Uterine smooth muscle cell (primary cell): ENCODE measurements around the gene FFAR4. TPM values are rescaled to one million over a fixed set of nuclear protein-coding genes. Genes with fewer than 3 reads are reported as not detected.

ENCODE experiments used
- total RNA-seq: library from RNA; depleted of rRNA; stranded (reverse); fragments of >200 nt; gene quantifications from 2 replicates; pipeline ENCODE4 v1.2.3, GENCODE V29; 2014

The FFAR4 gene
- total RNA-seq, result not detected in 2 replicates

DNA sequence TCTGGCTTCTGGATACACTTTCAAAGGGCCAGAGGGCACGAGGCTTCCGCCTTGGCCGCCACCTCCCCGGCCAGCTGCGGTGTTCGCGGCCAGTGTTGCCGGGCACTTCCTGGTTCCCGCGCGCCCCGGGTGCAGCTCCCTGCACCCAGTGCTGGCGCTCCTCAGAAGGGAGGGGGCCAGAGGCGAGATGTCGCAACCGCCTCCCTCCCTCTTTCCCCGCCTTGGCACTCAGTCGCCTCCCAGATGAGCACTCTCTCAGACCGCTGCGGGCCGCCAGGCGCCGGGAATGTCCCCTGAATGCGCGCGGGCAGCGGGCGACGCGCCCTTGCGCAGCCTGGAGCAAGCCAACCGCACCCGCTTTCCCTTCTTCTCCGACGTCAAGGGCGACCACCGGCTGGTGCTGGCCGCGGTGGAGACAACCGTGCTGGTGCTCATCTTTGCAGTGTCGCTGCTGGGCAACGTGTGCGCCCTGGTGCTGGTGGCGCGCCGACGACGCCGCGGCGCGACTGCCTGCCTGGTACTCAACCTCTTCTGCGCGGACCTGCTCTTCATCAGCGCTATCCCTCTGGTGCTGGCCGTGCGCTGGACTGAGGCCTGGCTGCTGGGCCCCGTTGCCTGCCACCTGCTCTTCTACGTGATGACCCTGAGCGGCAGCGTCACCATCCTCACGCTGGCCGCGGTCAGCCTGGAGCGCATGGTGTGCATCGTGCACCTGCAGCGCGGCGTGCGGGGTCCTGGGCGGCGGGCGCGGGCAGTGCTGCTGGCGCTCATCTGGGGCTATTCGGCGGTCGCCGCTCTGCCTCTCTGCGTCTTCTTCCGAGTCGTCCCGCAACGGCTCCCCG lies at the start of gene FFAR4:
Gene FFAR4, plus strand, starts transcription at position 231 of the 842 bp plus-strand sequence. Its CDS starts 56 bp downstream, at position 287.

DNA sequence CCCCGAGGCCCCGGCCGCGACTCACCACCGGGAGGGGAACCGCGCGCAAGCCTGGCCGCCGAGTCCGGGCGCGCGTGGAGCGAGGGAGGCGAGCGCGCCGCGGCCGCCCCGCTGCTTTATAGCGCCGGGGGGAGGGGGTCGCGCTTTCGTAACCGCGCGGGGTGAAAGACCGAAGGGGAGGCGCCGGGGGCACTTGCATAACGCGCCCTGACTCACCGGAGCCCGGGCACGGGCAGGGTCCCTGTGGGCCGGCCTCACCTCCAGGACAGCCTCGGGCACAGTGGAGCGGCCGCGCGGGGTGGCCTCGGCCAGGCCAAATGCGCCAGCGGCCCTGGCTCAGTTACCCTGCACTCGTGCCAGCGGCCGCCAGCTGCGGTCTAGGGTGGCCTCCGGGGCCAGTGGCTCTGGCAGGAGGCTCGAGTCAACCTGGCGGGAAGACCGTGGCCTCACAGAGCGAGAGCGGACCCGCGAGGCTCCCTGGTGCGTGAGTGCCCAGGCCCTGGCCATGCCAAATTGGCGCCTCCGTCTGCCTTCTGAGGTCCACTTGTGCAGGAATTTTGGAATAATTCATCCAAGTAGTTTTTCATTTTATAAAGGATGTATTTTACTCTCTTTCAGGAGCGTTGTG lies 34.8 kb downstream of the FFAR4 start, which contains the start of gene RBP4:
Gene RBP4, minus strand, starts transcription at position 90 of the 628 bp plus-strand sequence. CDS start 207 bp downstream, outside the sequence.

GRCh38 chr10:93612311-93612710 lies 45.8 kb downstream of the FFAR4 start, which contains the start of gene PDE6C:
Gene PDE6C (plus strand): TSS chr10:93612537. CDS start chr10:93612726, 189 bp downstream.

Other genes starting within 250 kb of the FFAR4 start
- 250 and 346 TPM in 2 replicates for gene MYOF, start 84.3 kb upstream of the FFAR4 start, total RNA-seq
- 26.0 and 117 TPM in 2 replicates for gene CEP55, start 70.1 kb upstream of the FFAR4 start, total RNA-seq
- not detected in 2 replicates for gene RBP4, start 34.6 kb downstream of the FFAR4 start, total RNA-seq
- gene PDE6C, start 45.9 kb downstream of the FFAR4 start, total RNA-seq, result not detected in 2 replicates
- gene FRA10AC1, start 135.9 kb downstream of the FFAR4 start, total RNA-seq, result 9.5 and 12.5 TPM in 2 replicates
- not detected in 2 replicates for gene LGI1, start 191.3 kb downstream of the FFAR4 start, total RNA-seq